Stimulated activated CD8-positive, alpha-beta memory T cell treated with anti-CD3 and anti-CD28 coated beads, Interleukin-15, amount 100 ng/mL, for 48 hours (primary cell): Measurements from ENCODE around the gene CYP4A11.
"Not testable (repeated sequence)": the region's sequence is repeated elsewhere in the genome, so short reads cannot be mapped to it uniquely, and the experiment has no call there.

Source experiments
- DNase-seq, 2 donors: peaks; one replicate each; pipeline ENCODE4 v3.0.0-alpha.2; 2020; ENCODE audit warnings: low read depth in 2 of 2

Gene CYP4A11

GRCh38 chr1:46941135-46941694, at the start of gene CYP4A11:
Gene CYP4A11, minus strand, starts transcription at chr1:46941476. Its CDS starts 43 bp downstream, at chr1:46941433.
- no peak for DNase-seq

DNA sequence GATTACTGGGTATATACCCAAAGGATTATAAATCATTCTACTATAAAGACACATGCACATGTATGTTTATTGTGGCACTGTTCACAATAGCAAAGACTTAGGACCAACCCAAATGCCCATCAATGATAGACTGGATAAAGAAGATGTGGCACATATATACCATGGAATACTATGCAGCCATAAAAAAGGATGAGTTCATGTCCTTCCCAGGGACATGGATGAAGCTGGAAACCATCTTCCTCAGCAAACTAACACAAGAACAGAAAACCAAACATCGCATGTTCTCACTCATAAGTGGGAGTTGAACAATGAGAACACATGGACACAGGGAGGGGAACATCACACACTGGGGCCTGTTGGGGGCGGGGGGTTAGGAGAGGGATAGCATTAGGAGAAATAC, 49.3 kb upstream of the CYP4A11 start:
- not testable (repeated sequence) for DNase-seq

DNA sequence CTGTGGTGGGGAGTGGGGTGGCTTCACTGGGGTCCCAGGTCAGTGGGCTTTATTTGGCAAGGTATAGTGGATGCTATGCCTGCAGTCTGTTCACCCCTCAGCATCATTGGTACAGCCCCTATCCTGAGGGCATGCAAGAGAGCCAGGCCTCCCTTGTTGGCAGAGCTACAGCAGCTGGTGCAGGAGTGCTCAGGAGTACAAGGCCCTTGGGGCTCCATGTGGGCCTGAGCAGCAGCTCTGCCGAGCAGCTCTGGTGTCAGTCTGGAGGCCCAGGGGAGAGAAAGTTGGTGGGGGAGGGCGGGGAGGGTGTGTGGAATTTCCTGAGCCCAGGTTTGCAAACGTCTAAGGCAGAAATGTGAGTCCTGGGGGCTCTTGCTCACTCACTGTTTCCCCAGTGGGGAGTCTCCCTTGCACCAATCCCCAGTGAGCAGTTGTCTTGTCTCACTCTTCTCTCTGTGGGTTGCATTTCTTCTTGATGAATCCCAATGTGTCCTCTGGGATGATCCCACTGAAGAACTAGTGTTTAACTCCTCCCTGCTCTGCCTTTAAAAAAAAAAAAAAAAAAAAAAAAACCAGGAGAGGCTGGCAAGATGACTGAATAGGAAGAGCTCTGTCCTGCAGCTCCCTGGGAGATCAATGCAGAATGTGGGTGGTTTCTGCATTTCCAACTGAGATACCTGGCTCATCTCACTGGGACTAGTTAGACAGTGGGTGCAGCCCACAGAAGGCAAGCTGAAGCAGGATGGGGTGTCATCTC, 42.7 kb upstream of the CYP4A11 start:
- DNase-seq: no peak

DNA sequence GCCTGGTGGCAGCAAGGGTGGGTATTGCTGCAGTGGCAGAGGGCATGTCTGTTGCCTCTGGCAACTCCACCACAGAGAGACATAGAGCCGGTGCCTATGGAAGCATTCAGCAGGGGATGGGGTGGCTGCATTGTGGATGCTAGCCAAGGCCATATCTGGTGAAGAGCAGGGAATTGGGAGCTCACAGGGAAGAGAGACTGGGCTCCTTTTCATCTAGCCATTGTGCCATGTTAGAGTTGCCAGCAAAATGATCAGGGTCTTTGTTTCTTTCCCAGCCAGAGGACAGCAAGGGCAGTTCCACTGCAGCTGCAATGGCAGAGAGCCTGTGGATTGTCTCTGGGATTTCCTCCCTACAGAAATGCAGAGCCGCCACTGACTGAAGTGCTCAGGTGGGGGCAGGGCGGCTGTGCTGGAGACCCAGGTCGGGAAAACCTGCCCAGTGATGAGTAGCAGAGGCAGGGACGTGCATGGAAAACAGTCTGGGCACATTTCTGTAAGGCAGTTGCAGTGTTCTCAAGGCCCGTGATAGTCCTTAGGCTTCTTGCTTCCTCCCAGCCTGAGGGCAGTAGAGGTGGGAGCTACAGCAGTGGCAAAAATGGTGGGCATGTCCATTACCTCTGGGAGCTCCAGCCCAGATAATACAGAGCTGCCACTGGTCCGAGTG, 42.0 kb upstream of the CYP4A11 start:
- DNase-seq: no peak

DNA sequence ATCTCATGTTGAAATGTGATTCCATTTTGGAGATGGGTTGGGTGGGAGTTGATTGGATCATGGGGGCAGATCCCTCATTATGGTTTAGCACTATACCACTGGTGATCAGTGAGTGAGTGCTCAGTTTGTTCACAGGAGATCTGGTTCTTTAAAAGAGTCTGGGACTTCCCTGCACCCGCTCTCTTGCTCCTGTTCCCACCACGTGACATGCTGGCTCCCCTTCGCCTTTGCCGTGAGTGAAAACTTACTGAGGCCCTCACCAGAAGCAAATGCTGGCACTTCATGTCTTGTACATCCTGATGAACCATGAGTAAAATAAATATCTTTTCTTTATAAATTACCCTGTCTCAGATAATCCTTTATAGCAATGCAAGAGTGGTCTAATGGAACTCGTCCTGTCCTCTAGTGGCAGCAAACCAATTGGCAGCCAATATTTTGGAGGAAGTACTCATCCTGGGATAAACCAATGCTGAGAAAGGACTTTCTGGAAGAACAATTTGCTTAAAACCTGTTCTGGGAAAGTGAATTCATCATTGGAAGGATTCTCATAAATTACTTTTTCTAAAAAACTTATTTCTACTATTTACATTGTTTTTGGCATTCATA, 27.8 kb upstream of the CYP4A11 start:
- no peak for DNase-seq

DNA sequence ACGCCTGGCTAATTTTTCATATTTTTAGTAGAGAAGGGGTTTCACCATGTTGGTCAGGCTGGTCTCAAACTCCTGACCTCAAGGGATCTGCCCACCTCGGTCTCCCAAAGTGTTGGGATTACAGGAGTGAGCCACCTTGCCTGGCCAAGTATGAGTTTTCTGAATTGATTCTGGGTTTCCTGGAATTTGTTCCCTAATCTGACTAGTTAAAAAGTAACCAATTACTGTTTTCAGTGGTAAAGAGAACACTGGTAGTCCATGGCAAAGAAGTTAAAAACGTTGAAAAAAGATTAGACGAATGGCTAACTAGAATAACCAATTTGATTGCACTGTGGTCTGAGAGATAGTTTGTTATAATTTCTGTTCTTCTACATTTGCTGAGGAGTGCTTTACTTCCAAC, 21.0 kb upstream of the CYP4A11 start:
- not testable (repeated sequence) for DNase-seq

DNA sequence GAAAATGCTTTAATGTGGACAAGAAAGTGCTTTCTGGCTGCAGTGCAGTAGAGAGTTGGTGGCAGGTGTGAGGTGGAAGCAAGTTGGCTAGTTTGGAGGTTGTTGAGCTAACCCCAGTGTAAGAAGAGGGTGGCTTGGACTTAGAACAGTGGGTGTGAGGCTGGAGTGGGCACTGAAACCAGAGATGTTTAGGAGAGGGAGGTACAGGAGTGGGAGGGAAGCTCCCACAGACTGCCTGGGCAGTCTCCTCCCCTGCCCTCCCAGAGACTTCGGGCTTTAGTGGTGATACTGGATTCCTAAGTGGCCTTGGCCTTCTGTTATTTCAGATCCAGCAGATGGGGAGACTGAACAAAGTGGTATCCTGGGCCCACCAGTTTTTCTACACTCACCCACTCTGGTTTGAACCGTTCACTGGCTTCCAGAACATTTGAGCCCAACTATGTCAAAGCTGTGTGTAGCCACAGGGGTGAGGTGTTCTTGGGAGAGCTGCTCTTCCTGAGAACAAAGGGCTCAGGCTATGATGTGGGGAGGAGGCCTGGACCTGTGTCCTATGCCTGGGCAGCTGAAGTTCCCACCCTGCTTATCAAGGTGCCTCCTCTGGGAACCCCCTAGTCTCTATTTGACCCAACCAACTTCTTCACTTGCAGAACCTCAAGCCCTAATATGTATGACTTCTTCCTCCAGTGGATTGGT, 19.9 kb upstream of the CYP4A11 start:
- no peak for DNase-seq

DNA sequence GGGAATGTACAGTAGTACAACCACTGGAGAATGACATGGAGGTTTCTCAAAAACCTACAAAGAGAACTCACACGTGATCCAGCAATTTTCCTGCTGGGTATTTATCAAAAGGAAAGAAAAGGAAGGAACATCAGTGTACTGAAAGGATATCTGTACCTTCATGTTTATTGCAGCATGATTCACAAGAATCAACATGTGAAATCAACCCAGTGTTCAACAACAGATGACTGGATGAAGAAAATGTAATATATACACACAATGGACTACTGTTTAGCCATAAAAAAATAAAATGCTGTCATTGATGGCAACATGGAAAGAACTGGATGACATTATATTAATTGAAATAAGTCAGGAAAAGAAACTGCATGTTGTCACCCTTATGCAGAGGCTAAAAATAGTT, 19.0 kb upstream of the CYP4A11 start:
- DNase-seq: no peak

DNA sequence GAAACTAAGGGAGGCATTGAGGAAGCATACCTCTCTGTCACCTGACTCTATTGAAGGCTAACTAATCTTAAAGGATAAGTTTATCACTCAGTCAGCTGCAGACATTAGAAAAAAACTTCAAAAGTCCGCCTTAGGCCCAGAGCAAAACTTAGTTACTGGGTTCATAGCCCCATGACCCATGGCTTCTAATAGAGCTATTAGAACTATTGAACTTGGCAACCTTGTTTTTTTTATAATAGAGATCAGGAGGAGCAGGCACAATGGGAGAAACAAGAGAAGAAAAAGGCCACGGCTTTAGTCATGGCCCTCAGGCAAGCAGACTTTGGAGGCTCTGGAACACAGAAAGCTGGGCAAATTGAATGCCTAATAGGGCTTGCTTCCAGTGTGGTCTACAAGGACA, 13.8 kb upstream of the CYP4A11 start:
- DNase-seq: not testable (repeated sequence)

GRCh38 chr1:46953847-46954246, 12.6 kb upstream of the CYP4A11 start:
- not testable (repeated sequence) for DNase-seq

DNA sequence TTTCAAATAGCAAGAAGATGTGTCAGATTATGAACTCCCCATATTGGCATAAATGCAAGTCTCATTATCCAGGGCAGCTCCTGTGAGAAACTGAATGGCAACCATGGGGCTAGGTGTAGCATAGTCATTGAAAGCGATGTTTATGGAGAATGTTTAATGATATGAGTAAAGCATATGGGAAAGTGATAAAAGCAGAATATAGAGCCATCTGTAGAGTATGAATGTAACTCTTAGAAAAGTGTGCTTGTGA, 8.1 kb upstream of the CYP4A11 start:
- DNase-seq: not testable (repeated sequence)

DNA sequence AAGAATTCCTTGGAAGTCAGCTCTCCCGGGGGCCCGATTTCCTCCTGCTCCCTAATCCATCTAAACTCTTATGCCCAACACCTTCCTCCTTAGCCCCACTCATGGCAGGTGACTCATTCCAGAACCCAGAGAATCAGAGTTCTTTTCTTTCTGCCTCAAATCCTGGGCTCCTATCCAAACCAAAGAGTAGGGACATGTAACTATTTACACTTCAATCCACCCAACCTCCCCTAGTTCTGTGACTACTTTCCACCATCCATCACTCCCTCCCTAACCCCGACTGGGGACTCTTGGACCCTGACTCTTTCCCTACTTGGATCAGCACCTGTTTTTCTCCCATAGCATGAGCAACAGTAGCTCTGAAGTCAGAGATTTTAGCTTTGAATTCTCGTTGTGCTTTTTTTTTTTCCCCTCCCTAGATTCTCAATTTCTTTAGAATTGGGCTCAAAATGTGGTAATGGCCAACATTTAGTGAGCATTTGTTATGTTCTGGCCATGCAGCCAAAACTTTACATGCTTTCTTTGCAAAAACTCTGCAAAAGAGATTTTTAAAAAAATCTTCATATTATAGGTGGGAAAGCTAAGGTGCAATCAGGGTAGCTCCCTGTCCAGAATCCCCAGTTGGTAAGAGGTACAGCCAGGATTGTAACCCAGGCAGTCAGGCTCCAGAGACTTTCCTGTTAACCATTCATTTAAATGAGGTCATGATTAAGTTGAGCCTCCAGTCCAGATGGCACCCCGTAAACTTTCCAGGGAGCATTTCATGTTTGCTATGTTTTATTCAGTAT, 7.5 kb upstream of the CYP4A11 start:
- DNase-seq: no peak

DNA sequence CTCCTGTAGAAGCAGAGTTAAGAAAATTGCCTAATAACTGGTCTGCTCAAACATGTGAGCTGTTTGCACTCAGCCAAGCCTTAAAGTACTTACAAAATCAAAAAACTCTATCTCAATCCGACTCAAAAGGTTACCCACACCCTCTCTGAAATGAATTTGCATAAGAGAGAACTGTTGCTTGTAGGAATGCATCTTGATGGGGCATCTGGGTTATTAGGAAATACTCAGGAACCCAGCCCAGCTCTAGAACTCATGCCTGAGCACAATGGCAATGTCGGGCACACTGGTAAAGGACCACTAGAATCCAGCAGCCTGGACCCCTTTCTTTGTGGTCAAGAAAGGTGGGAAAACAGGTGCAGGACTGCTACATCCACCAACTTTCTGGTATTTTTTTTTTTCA, 6.4 kb upstream of the CYP4A11 start:
- not testable (repeated sequence) for DNase-seq

DNA sequence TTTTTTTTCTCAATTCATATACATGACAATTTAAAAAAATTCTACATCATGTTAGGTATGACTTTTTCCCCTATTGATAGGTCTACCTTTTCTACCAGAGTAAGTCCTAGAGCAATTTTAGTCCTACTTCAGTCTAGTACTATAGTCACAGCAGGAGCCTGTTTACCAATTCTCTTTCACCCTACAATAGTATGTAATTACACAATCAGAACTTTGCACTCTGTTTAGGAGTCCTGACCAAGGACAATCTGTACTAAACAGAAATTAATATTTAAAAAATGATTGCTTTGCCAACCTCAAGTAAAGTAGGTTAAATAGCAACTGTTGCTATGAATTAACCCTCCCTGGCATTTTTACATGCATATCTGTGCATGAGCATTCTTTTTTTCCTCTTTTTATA, 810 bp upstream of the CYP4A11 start:
- DNase-seq: no peak

DNA sequence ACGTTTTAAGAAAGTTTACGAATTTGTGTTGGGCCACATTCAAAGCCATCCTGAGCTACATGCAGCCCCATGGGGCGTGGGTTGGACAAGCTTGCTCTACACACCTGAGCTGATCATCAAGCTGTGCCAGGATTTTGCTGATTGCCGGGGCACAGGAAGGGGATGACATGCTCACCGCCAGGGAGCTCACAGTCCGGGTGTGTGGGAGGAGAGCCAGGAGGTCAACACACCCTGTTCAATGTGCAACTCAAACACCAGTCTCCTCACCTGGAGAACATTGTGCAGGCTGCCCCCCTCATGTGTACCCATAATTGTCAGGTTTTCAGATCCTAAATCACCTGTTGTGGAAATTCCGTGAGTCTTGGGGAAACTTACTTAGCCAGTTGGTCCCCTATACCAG, 969 bp downstream of the CYP4A11 start:
- no peak for DNase-seq

GRCh38 chr1:46937270-46937669, 4.0 kb downstream of the CYP4A11 start:
- DNase-seq: no peak

GRCh38 chr1:46936788-46937187, 4.5 kb downstream of the CYP4A11 start:
- DNase-seq: no peak

DNA sequence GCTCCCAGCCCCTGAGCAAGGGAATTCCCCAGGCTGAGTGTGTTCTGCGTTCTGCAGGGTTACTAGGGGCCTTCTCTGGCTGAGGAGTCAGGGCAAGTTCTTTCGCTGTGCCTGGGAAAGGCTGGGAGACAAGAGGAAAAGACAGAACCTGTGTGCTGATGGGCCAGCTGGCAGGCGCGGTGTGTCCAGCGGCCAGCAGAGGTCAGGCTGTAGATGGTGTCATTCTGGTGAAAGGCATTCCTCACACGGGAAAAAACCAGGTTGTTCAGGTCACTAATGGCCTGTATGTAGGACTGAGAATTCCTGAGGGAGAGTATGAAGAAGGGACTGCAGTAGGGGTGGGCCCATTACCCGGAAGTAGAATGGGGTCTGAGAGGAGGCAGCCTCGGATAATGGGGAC, 6.4 kb downstream of the CYP4A11 start:
- not testable (repeated sequence) for DNase-seq

GRCh38 chr1:46932020-46932419, 9.3 kb downstream of the CYP4A11 start:
- DNase-seq: not testable (repeated sequence)

DNA sequence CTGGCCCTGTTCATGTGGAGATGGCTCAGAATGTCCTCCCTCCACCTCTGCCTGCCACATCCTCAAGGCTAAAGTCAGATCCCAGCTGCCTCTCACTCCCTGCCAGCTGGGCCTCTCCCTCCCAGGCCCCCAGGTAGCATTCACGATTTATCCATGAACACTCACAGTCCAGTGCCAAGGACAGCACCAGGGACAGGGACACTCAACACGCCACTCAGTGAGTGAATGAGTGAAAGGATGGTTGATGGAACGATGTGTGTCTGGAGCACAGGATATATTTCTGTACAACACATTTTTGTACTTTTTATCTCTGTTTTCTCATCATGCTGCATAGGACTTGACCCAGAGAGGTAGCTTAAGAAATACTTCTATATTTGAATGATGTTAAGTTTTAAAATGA, 10.1 kb downstream of the CYP4A11 start:
- no peak for DNase-seq

GRCh38 chr1:46927249-46927835, 13.9 kb downstream of the CYP4A11 start:
- no peak for DNase-seq
